ENCODE measurements around the gene DHTKD1. TPM values are rescaled to one million over a fixed set of nuclear protein-coding genes. Genes with fewer than 3 reads are reported as not detected.

DHTKD1 gene
- total RNA-seq, 1 experiment from 2014 or later = 53.2 TPM

GRCh38 chr10:12111528-12111927, 42.8 kb downstream of the DHTKD1 start:
- Histone ChIP-seq H4K20me1 (ENCODE audit: control insufficient read depth, insufficient read depth, insufficient read length) (no peaks in the 10 kb centered on the region), H3K18ac (ENCODE audit: insufficient read length, low read depth, low read length) (no peak overlapping the region), H2BK20ac (ENCODE audit: low read depth, low read length, poor library complexity, severe bottlenecking) (no peak overlapping the region), H3K27me3 (ENCODE audit: insufficient read depth, low read length) (no peaks in the 10 kb centered on the region), H4K91ac (ENCODE audit: insufficient read length, low read depth, low read length) (no peak overlapping the region), H2BK120ac (ENCODE audit: low read depth, low read length, poor library complexity, severe bottlenecking) (no peak overlapping the region), H3K9ac (ENCODE audit: extremely low read depth, insufficient read length, low read length) (no peak overlapping the region), H4K5ac (ENCODE audit: insufficient read length, low read depth, low read length) (no peak overlapping the region), H3K4me1 (ENCODE audit: insufficient read depth, low read length) (no peaks in the 10 kb centered on the region), H3K23me2 (ENCODE audit: insufficient read length, low read depth, low read length, poor library complexity, severe bottlenecking) (no peaks in the 10 kb centered on the region), H3K56ac (ENCODE audit: insufficient read length, low read depth, low read length) (no peak overlapping the region), H3K9me3 (ENCODE audit: control insufficient read depth, low read depth, low read length) (no peaks in the 10 kb centered on the region), H3K4me2 (ENCODE audit: insufficient read depth, insufficient read length, low read length) (no peak overlapping the region), H2AFZ (ENCODE audit: low read length) (no peak overlapping the region), H3K27ac (ENCODE audit: insufficient read length, low read depth, low read length) (no peak overlapping the region), H4K8ac (replicated peaks; ENCODE audit: insufficient read length, low read depth, low read length) (no peak overlapping the region), H3K14ac (ENCODE audit: insufficient read depth, low read length) (no peak overlapping the region), H3K23ac (ENCODE audit: insufficient read length, low read depth, low read length) (no peak overlapping the region), H2BK5ac (ENCODE audit: insufficient read length, low read length) (no peak overlapping the region), H2AK5ac (ENCODE audit: insufficient read length, low read length) (no peak overlapping the region), H3K4ac (ENCODE audit: low read depth, low read length) (no peak overlapping the region), H3K79me2 (ENCODE audit: insufficient read depth, low read length) (no peaks in the 10 kb centered on the region), H2BK12ac (ENCODE audit: insufficient read length, low read depth, low read length) (no peak overlapping the region), H3K79me1 (ENCODE audit: insufficient read depth, low read depth, low read length, poor library complexity, severe bottlenecking) (no peaks in the 10 kb centered on the region), H2BK15ac (ENCODE audit: low read depth, low read length) (no peak overlapping the region), H3T11ph (ENCODE audit: low read length) (no peak overlapping the region)
- H3K27me3 Mint-ChIP-seq (ENCODE audit: low read depth) = no peaks in the 10 kb centered on the region; the same call in 1 of the 2 replicates
- TF ChIP-seq, protein P1, sequence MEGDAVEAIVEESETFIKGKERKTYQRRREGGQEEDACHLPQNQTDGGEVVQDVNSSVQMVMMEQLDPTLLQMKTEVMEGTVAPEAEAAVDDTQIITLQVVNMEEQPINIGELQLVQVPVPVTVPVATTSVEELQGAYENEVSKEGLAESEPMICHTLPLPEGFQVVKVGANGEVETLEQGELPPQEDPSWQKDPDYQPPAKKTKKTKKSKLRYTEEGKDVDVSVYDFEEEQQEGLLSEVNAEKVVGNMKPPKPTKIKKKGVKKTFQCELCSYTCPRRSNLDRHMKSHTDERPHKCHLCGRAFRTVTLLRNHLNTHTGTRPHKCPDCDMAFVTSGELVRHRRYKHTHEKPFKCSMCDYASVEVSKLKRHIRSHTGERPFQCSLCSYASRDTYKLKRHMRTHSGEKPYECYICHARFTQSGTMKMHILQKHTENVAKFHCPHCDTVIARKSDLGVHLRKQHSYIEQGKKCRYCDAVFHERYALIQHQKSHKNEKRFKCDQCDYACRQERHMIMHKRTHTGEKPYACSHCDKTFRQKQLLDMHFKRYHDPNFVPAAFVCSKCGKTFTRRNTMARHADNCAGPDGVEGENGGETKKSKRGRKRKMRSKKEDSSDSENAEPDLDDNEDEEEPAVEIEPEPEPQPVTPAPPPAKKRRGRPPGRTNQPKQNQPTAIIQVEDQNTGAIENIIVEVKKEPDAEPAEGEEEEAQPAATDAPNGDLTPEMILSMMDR (conservative IDR thresholded peaks at IDR 0.05) = no peak
- no peaks in the 10 kb centered on the region for H3K9me3 Mint-ChIP-seq
- peak overlapping the region in 1 of 3 experiments; percentile 37; a peak in 1 of 7 replicates for H3K27ac Mint-ChIP-seq
- DNase-seq = no peak
- H3K36me3 Mint-ChIP-seq (ENCODE audit: insufficient read depth in 1 of 3, low read depth in 3 of 3) = peaks cover 37 to 84% (median 70%) of the 10 kb centered on the region in 3 experiments
- H3K4me3 Mint-ChIP-seq = no peak overlapping the region
- H3K4me1 Mint-ChIP-seq = no peaks in the 10 kb centered on the region
